G401.6 (cell line): ENCODE data around the gene CPED1.

ENCODE experiments used
- FAIRE-seq: peaks from 2 replicates; lab custom pipeline; 2012; peaks lifted over from hg19 to GRCh38; lab: Jason Lieb, UNC

CPED1 gene

DNA sequence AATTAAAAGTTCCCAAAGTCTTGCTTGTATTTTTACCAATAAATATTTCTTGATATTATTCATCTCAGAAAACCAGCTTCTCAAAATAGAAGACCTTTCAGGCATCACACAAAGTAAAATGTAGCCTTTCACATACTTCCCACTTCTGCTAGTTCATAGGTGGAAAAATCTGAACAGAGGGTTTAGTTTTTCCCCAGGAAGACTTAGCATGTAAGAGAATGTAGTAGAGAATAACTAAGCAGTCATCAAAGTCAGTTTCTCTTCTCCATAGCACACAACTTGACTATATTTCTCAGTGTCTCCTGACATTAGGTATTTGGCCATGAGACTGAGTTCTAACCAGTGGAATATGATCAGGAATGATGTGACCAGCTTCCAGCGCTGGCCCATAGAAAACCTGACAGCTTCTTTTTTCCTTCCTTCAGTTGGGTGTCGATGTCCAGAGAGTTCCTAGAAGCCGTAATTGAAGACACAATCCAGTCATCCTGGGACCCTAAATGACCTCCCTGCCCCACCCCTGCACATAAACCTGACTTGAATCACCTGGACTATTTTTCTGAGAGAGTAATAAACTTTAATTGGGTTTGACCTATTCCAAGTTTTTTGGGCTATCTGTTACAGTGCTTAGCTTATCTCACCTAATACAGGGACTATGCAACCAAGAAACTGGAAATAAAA is 272.8 kb downstream of the CPED1 start:
- no peak for FAIRE-seq

DNA sequence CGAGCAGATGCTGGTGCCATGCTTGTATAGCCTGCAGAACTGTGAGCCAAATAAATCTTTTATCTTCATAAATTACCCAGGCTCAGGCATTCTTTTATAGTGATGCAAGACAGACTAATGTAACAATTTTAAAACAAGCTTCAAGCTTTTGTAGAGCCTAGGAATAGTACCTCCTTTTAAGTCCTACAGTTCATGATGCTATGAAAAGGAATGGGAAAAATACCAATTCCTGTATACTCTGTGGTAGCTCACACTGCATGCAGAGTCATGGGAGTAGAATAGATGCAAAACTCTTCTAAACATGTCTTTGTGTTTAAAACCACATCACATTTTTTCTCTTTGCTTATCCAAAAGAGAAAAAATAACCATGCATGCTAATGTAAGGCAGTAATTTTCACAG is 273.7 kb downstream of the CPED1 start:
- FAIRE-seq, result no peak

DNA sequence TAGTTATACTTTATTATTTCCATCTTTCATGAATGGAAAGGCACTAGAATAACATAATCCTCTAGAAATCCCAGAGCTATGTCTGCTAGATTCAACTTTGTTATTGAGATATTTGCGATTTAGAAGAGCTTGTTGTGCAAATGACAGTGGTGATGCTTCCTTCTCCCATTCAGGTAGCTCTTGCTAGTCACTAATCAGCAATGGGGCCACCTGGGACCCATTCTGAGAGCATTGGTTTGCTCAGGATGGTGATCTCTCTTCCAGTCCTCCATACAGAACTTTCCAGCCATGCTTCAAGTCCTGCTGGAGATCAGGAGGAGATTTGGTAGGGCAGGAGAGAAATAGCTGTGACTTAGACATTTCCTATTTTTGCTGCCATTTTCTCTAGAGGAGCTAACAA is 274.5 kb downstream of the CPED1 start:
- no peak for FAIRE-seq

DNA sequence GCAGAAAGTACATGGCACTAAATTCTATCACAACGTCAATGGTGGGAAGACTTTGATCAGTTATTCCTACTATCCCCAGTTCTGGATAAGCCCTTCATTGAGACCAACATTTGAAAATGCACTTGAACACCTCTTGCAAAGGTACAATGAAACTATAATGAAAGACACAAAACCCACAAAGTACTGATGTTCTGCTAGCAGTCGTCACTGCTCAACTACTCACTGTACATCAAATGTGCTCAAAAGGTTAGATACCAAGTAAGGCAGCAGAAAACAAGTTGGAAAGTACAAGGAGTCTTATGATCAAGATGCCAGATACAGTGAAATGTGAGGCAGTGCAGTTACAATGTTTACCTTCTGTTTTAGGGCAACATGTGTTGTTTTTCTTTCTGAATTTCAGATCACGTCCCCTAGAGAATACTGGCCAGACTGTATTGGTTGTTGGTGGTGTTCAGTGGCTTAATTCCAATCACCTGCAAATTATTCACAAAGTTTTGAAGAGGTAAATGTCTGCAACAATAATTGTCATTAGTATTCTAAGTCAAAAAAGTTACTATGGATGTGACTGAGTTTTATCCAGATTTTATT is 277.9 kb downstream of the CPED1 start:
- FAIRE-seq, result no peak

DNA sequence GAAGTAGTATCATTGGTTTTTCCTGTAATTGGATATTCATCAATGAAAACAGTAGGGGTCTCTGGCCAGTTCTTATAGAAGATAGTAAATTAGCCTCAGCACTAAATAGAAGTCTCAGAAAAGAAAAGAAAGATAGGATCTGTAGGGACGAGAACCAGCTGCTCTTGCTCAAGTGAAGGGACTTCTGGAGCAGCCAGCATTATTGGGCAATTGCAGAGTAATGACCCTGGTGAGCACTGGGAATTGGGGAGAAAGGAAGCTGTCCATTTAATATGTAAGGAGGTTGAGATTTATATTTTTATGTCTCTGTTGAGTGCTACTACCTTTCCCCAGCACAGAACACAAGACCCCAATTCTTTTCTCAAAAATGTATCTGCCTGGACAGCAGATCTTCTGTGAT is 279.1 kb downstream of the CPED1 start:
- no peak for FAIRE-seq

DNA sequence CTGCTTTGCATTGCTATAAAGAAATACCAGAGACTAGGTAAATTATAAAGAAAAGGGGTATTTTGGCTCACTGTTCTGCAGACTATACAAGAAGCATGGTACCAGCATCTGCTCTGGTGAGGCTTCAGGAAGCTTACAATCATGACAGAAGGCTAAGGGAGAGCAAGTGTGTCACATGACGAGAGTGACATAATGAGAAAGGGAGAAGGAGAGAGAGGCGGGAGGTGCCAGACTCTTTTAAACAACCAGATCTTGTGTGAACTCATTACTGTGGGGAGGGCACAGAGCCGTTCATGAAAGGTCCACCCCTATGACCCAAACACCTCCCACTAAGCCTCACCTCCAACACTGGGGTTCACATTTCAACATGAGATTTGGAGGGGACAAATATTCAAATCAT is 281.3 kb downstream of the CPED1 start:
- no peak for FAIRE-seq

DNA sequence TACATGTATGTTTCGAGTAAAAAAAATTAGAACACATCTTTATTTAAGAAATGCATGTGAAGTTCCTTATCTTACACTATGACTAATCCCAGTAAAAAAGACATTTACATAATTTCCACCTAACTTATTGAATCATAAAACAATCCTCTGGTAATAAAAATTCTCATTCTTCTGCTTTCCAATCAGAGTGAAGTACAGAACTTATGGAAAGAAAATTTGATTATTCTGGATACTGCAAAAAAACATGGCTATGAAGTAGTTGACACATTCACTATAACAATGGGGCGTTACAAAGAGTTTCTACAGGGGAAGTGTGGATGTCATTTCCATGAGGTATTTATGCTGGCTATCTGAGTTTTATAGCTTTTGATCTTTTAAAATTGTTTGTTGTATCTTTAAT is 282.6 kb downstream of the CPED1 start:
- FAIRE-seq, result no peak

DNA sequence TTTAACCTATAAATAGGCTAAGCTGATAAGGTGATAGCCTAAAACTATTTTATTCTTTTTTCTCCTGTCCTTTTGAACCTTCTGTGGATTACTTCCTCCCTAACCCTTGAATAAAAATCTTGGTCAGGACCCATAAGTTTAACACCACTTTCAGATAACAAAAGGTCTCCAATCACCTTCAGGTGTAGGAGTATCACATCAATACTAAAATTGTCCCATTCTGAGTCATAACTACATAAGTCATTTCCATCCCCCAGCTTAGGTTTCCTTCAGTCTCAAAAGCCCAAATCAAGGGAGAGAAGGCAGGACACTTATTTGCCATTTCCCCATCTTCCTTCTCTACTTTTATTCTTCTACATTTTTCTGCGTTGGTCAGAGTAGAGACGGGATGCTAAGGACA is 283.4 kb downstream of the CPED1 start:
- FAIRE-seq, result no peak

DNA sequence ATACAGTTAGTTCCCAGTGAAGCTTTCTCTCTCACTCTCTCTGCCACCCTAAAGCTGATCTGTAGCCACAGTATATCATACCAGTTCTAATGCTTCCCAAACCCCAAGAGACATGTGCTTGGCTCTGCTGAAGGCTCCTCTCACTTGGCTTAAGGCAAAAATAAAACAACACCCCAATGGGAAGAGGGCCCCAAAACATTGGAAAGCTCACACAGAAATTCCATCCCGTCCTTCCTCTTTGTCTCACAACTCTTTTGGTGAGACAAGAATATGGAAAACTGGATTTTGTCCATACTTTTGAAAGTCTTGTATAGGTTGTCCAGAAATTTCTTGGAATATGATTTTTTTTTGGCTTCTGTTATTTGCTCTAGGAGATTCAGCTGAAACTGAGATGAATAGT is 284.2 kb downstream of the CPED1 start:
- FAIRE-seq, result no peak

DNA sequence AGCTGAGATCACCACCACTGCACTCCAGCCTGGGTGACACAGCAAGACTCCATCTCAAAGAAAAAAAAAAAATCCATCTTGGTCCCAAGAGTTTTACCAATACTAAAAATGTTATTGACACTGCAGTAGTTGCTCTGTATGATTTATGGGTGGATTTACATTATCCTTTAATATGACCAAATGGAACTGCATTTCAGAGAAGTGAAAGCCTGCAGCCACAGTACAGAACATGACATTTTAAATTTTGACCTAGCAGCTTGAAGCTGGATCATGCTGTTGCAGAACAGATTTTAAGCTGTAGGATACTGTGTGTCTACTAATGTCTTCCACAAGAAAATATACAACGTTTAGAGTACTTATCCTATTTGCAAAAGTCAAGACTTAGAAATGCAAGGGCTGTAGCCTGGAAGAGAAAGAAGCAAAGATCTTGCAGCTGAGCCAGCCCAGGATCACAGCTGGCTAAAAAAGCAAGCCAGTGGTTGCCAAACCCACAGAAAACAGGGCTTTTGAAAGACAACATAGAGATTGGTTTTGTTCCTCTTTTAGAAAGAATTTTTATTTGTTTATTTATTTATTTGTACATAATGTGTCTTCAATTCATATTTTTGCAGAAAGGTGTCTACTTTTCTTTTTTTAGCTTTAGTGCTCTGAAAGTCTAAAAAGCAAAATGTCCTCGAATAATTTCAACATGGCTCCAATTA is 285.1 kb downstream of the CPED1 start:
- FAIRE-seq, result no peak

DNA sequence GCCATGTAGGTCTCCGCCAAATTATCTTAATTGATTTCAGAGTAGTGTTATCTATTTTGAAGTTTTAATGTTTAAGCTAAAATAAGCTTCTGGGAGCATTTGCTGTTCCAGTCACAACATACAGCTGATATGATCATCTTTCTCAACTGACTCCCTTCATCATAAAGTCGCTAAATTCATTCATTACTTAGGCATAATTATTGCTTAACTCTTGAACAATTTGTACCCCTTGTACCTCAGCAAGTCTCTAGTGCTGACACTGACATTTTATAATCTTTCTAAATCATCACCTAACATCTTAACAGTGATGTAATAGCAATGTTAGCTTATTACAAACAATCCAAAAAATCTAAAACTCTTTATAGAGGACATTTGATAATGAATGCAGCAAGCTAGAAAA is 286.0 kb downstream of the CPED1 start:
- FAIRE-seq, result no peak

DNA sequence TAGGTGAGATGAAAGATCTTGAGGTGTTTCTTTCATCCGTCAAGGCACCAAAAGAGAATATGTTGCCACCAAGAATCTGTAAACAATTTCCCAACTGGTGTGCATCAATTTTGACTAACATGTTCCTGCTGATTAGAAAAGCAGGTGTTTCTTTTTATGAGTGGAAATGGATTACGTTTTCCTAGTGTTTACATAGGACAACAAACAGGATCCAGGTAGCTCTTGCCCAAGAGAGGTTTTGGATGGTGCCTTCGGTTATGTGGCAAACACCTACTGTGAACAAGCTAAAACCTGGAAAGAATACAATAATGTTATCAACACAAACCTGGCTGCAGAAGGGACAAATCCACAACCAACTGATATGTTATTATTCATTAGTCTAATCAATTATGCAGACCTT is 286.7 kb downstream of the CPED1 start:
- FAIRE-seq, result no peak

DNA sequence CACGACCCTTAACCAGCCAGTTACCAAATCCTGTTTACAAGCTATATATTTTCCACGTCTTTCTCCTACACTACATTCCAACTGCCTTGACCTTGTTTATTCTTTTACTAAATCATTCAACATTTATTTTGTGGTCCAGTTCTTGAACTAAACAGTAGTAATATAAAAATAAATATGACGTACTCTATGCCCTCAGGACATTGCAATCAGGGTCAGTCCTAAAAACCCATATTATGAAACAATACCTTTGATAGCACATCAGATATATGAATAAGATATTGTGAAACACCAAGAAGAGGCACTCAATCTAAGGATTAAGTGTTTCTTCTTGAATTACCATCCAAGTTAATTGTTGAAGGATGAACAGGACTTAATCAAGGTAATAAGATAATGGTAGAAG is 287.8 kb downstream of the CPED1 start:
- FAIRE-seq, result no peak

DNA sequence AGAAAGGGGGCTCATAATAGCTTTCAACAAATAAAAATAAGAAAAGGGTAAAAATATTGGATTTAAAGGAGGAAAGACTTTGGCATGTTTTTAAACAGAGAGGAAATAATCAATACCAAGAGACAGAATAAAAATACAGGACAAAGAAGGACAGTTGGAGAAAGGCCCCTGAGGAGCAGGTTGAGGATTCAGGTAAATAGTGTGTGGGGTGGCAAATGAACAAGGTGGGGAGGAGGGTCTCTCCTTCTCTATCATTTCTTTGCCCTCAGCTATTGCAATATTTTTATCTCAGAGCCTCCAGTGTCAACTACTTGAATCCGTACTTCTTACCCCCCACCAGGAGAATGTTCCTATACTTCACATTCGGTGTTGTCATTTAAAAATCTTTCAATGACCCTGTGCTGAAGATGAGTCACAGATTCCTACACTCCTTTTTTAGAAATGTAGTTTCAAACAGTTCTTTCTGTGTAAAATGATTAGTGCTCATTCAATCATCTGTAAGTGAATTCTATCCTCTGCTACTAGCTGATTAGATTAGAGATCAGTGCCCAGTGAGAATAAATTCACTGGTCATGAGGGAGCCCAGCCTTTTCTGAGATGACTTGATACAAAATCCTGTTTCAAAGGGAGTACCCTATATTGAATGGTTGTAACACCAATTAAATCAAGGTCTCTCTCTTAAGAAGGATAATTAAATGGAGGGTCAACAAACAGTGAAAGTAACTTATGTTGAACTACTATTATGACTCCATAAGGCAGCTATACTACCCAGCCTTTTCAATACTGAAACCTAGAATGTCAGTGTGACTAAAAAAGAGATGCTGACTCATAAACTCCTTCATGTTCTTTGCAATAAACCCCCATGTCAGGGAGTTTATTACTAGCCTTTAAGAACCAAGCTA is 289.9 kb downstream of the CPED1 start:
- FAIRE-seq, result no peak

DNA sequence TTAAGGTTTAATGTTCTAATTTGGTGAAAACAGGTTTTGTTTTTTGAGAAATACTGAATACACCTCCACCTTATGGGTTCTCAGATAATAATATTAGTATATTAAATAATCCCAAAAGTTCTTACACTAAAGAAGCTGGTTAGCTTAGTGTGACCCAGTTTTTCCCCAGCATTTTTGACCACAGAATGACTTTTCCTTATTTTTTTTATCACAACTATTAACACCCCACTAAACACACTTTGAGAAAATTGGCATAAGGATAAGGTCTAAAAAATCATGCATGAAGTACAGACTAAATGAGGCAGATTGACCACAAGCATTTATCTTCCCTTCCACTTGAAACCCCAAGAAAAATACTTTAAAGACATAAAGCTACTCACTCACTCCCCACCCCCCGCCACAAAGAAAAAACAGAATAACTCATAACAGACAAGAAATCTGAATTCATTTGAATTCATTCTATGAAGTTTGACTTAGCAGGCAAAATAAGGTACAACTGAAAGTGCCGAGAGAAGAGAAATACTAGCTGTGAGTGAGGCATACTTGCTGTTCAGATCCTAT is 290.6 kb downstream of the CPED1 start:
- FAIRE-seq, result no peak

DNA sequence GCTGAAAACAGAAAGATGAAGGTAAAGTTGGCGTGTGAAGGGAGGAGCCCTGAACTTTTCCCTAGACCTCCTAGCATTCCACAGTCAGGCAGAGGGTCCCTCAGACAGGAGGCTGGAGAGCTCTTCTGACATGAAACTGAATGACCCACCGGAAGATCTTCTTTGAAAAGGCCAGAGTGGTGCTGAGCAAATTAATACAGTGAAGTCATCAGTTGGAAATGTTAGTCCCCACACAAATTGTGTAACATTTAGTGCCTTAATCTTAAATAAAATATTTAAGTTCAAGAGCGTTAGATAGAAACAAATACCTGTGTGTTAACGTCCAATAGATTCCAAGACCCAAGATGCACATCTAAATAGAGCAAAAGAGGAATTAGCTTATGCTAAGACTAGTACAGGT is 291.3 kb downstream of the CPED1 start:
- FAIRE-seq, result no peak

DNA sequence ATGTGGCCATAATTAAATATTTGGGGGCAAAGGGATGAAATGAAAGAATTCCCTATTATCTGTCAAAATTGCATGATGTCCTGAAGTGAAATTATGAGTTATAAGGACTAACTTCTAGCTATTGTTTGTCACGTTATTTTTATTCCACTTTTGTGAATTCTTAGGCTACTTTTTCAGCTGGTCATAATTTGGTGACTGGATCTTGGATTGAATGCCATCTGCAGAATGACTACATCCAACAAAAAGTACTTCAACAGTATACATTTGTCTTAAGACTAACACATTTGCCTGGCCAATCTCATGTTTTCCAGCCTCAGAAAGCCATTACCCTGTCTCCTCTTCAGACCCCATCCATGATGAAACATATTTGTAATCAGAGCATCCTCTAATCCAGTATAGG is 292.1 kb downstream of the CPED1 start:
- FAIRE-seq, result no peak

DNA sequence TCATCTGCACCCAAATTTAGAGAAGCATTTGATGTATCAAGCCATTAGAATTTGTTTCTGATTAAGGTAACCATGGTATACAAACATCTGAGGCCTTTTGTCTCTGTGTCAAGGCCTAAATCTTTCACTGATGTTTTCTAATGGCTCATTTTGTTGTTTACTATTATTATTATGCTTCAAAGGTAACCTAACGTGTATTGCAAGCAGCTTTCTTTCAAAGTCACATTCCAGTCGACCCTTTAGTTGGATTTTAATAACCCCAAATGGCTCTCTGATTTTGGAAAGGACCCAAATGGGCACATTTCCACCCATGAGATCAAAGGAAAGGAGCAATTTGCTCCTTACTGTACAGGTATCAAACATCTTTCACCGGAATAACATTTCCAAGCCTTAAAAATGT is 293.6 kb downstream of the CPED1 start:
- no peak for FAIRE-seq

DNA sequence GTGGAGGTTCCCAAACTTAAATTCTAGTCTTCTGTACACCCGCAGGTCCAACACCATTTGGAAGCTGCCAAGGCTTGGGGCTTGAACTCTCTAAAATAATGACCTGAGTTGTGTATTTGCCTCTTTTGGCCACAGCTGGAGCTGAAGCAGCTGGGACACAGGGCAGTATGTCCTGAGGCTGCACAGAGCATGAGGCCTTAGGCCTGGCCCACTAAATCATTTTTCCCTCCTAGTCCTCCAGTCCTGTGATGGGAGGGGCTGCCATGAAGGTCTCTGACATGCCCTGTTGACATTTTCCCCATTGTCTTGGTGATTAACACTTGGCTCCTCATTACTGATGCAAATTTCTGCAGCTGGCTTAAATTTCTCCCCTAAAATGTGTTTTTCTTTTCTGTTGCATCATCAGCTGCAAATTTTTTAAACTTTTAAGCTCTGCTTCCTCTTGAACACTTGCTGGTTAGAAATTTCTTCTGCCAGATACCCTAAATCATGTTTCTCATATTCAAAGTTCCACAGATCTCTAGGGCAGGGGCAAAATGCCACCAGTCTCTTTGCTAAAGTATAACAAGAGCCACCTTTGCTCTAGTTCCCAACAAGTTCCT is 296.7 kb downstream of the CPED1 start:
- FAIRE-seq, result no peak

DNA sequence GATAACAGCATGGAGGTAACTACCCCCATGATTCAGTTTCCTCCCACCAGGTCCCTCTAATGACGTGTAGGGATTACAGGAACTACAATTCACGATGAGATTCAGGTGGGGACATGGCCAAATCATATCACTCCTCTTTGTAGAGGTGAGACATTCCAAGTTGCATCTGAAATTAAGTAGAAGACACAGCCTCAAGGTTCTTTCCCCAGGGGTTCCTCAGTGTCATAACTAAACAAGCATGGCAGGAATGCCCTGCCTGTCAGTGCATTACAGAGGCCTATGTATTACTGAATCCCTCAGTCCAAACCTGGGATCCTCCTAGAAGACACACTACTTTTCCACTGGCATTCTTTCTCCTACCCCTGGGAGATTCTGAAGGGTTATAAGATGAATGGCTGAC is 297.7 kb downstream of the CPED1 start:
- FAIRE-seq, result no peak

DNA sequence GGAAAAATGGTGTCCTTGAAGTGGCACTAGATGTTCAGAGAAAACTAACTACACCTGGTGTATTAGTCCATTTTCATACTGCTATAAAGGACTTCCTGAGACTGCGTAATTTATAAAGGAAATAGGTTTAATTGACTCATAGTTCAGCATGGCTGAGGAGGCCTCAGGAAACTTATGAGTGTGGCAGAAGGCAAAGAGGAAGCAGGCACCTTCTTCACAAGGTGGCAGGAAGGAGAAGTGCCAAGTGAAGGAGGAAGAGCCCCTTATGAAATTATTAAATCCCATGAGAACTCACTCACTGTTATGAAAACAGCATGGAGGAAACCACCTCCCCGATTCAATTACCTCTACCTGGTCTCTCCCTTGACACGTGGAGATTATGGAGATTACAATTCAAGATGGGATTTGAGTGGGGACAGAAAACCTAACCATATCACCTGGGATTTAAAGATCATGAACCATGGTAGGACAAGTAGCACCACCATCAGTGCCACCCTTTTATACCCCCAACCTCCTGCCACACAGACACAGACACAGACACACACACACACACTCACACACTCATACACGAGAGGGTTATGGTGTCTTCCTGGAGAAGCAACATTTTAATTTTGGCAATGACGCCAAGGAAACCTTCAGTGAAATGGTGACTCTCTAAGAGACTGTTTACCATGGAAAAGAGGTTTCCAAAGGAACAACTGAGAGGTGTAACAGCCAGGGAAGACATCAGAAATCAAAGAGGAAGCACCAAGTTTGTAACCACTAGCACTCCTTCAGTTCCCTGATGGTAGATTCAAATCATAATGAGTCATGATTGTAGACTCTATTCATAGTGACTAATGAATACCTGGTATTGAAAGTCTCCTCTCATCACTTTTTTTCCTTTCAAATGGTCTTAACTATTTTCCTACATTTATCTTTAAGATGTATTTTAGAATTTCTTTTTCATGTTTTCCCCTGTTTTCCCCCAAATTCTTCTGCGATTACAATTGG is 298.5 kb downstream of the CPED1 start:
- FAIRE-seq, result no peak
